Thymus (tissue), 11 donors: ENCODE data around the gene CRYZ. TPM values are rescaled to one million over a fixed set of nuclear protein-coding genes. Genes with fewer than 3 reads are reported as not detected.
"Not testable (repeated sequence)": the region's sequence is repeated elsewhere in the genome, so short reads cannot be mapped to it uniquely, and the experiment has no call there.

Experiments used
- DNase-seq, 9 donors: peaks; one replicate each; pipeline ENCODE4 v3.0.0-alpha.2; 2013; ENCODE audit warnings: low spot score in 9 of 9, low read depth in 6 of 9, missing footprints in 1 of 9
- H3K27ac ChIP-seq, 2 donors: one replicate each; pipeline ENCODE4 v1.5.1; 2013; ENCODE audit warnings: control low read depth in 1 of 2, low read depth in 1 of 2, low read length in 1 of 2, mild to moderate bottlenecking in 1 of 2, moderate library complexity in 1 of 2
- H3K27me3 ChIP-seq, 2 donors: one replicate each; pipeline ENCODE4 v1.5.1; 2013; ENCODE audit warnings: low read length in 1 of 2; ENCODE audit not compliant: control insufficient read depth in 2 of 2, insufficient read depth in 1 of 2
- H3K36me3 ChIP-seq, 2 donors: one replicate each; pipeline ENCODE4 v1.5.1; 2013; ENCODE audit warnings: low read length in 1 of 2, mild to moderate bottlenecking in 1 of 2, moderate library complexity in 1 of 2; ENCODE audit not compliant: control insufficient read depth in 2 of 2, insufficient read depth in 2 of 2
- H3K4me1 ChIP-seq, 2 donors: one replicate each; pipeline ENCODE4 v1.5.1; 2013; ENCODE audit warnings: low read length in 2 of 2; ENCODE audit not compliant: control insufficient read depth in 2 of 2, insufficient read depth in 2 of 2
- H3K4me3 ChIP-seq, 2 donors: one replicate each; pipeline ENCODE4 v1.5.1; 2013; ENCODE audit warnings: low read length in 2 of 2, control low read depth in 1 of 2, mild to moderate bottlenecking in 1 of 2
- H3K9me3 ChIP-seq, 2 donors: one replicate each; pipeline ENCODE4 v1.5.1; 2013; ENCODE audit warnings: low read length in 1 of 2, mild to moderate bottlenecking in 1 of 2; ENCODE audit not compliant: control insufficient read depth in 2 of 2, insufficient read depth in 1 of 2
- WGBS: extraction: QIAGEN DNeasy Blood & Tissue Kit; methylation state at CpG from one replicate; pipeline ENCODE4 v1.1.7; 2013; 5-methylcytosine and 5-hydroxymethylcytosine counted together
- polyA plus RNA-seq: library from polyadenylated mRNA; stranded (reverse); fragments of 200-250 nt; gene quantifications from one replicate; pipeline ENCODE4 v1.2.3, GENCODE V29; 2013
- total RNA-seq: library from RNA; stranded (reverse); fragments of 120-200 nt; gene quantifications from one replicate; pipeline ENCODE4 v1.2.4, GENCODE V29; 2013
- donor health status: healthy.

Gene CRYZ
- total and polyA plus RNA-seq, 2 donors, result 38.8 to 50.9 TPM

- H3K4me3 ChIP-seq, result no peak overlapping the region
Measured at GRCh38 chr1:74767490-74767889, 34.6 kb upstream of the CRYZ start.

GRCh38 chr1:74766579-74766978 is 33.7 kb upstream of the CRYZ start:
- no peak for DNase-seq
- Histone ChIP-seq H3K4me1 (no peaks in the 10 kb centered on the region), H3K4me3 (no peak overlapping the region), H3K36me3 (peaks cover 0 to 4% of the 10 kb centered on the region in 2 donors), H3K27ac (no peak overlapping the region), H3K9me3 (no peaks in the 10 kb centered on the region), H3K27me3 (no peaks in the 10 kb centered on the region)
- 96% methylated on average over 2 of the region's 2 CpGs for WGBS

More at GRCh38 chr1:74767490-74767889, 34.6 kb upstream of the CRYZ start:
- H3K27ac ChIP-seq, result no peak overlapping the region
- no peak for DNase-seq
- no peaks in the 10 kb centered on the region for H3K27me3 ChIP-seq
- no peaks in the 10 kb centered on the region for H3K4me1 ChIP-seq
- 89% methylated on average over 3 of the region's 3 CpGs for WGBS
- H3K36me3 ChIP-seq, result peaks cover 0 to 4% of the 10 kb centered on the region in 2 donors
- no peaks in the 10 kb centered on the region for H3K9me3 ChIP-seq

- Histone ChIP-seq H3K27ac (no peak overlapping the region), H3K9me3 (no peaks in the 10 kb centered on the region), H3K4me3 (no peak overlapping the region), H3K4me1 (no peaks in the 10 kb centered on the region), H3K27me3 (no peaks in the 10 kb centered on the region), H3K36me3 (peaks cover 0 to 9% of the 10 kb centered on the region in 2 donors)
- WGBS, result 94% methylated on average over 4 of the region's 4 CpGs
- no peak for DNase-seq
Measured at GRCh38 chr1:74763807-74764206, 31.0 kb upstream of the CRYZ start.

GRCh38 chr1:74756650-74757049 is 23.8 kb upstream of the CRYZ start:
- not testable (repeated sequence) for H3K27ac ChIP-seq, H3K9me3 ChIP-seq, H3K27me3 ChIP-seq, H3K4me3 ChIP-seq, H3K4me1 ChIP-seq, DNase-seq
- WGBS, result 99% methylated on average over 2 of the region's 2 CpGs
- H3K36me3 ChIP-seq, result peaks cover 9 to 39% of the 10 kb centered on the region in 2 donors

GRCh38 chr1:74755475-74755874 is 22.6 kb upstream of the CRYZ start:
- Histone ChIP-seq H3K4me1 (no peaks in the 10 kb centered on the region), H3K27ac (no peak overlapping the region), H3K27me3 (no peaks in the 10 kb centered on the region), H3K4me3 (no peak overlapping the region), H3K36me3 (peaks cover 9 to 39% of the 10 kb centered on the region in 2 donors), H3K9me3 (peaks cover 0 to 3% of the 10 kb centered on the region in 2 donors)
- no peak for DNase-seq

- Histone ChIP-seq H3K9me3 (peaks cover 0 to 3% of the 10 kb centered on the region in 2 donors), H3K4me1 (no peaks in the 10 kb centered on the region), H3K36me3 (peaks cover 17 to 45% of the 10 kb centered on the region in 2 donors), H3K4me3 (no peak overlapping the region), H3K27me3 (no peaks in the 10 kb centered on the region), H3K27ac (no peak overlapping the region)
- no peak for DNase-seq
- WGBS, result 93% methylated on average over 2 of the region's 2 CpGs
Measured at GRCh38 chr1:74753104-74753503, 20.3 kb upstream of the CRYZ start.

- Histone ChIP-seq H3K4me1 (no peaks in the 10 kb centered on the region), H3K9me3 (peaks cover 0 to 7% of the 10 kb centered on the region in 2 donors), H3K4me3 (no peak overlapping the region), H3K27me3 (no peaks in the 10 kb centered on the region), H3K36me3 (peaks cover 18 to 31% of the 10 kb centered on the region in 2 donors), H3K27ac (no peak overlapping the region)
- 94% methylated on average over 1 of the region's 1 CpG for WGBS
- DNase-seq, result peak in 1 of 9 donors; percentile 13
Measured at GRCh38 chr1:74748960-74749359, 16.1 kb upstream of the CRYZ start.

GRCh38 chr1:74745247-74745646 is 12.4 kb upstream of the CRYZ start:
- not testable (repeated sequence) for H3K27me3 ChIP-seq, H3K27ac ChIP-seq, H3K4me3 ChIP-seq, H3K9me3 ChIP-seq, DNase-seq, H3K4me1 ChIP-seq
- H3K36me3 ChIP-seq, result peaks cover 24 to 25% of the 10 kb centered on the region in 2 donors
- 97% methylated on average over 6 of the region's 6 CpGs for WGBS

- H3K4me1 ChIP-seq, H3K9me3 ChIP-seq, H3K27ac ChIP-seq, DNase-seq, H3K27me3 ChIP-seq, H3K4me3 ChIP-seq: not testable (repeated sequence)
- peaks cover 28 to 38% of the 10 kb centered on the region in 2 donors for H3K36me3 ChIP-seq
- 97% methylated on average over 13 of the region's 13 CpGs for WGBS
Measured at GRCh38 chr1:74740307-74740980, 7.6 kb upstream of the CRYZ start.
